H1 (cell line): ENCODE measurements around the gene ALDH1A2.

Source experiments
- CREB1 ChIP-seq: IDR thresholded peaks from 2 replicates; pipeline ENCODE4 v1.6.1; 2012; ENCODE audit warnings: inconsistent platforms
- POLR2A ChIP-seq, 2 experiments: IDR thresholded peaks; 1 replicate in 1 of 2; 2 replicates in 1 of 2; pipeline ENCODE4 v1.6.1; 2011; ENCODE audit warnings: low read depth in 2 of 2, low read length in 2 of 2, mild to moderate bottlenecking in 2 of 2; ENCODE audit errors: control extremely low read depth in 1 of 2
- RXRA ChIP-seq: IDR thresholded peaks from 2 replicates; pipeline ENCODE4 v1.6.1; 2011; ENCODE audit warnings: low read depth, mild to moderate bottlenecking, low read length, moderate library complexity; ENCODE audit not compliant: insufficient read depth
- SIN3A ChIP-seq, 2 experiments: IDR thresholded peaks in 1 of 2; conservative IDR thresholded peaks in 1 of 2; 2 replicates each; pipeline ENCODE4 v1.6.1; 2011 to 2012; ENCODE audit warnings: low read length in 2 of 2, improper control_type of control experiment in 1 of 2, low read depth in 1 of 2, mild to moderate bottlenecking in 1 of 2
- TBP ChIP-seq: IDR thresholded peaks from 2 replicates; pipeline ENCODE4 v1.6.1; 2011; ENCODE audit warnings: low read depth, low read length, improper control_type of control experiment
- TF ChIP-seq, protein P1 (sequence below), 3 experiments: IDR thresholded peaks; 1 replicate in 2 of 3; 2 replicates in 1 of 3; pipeline versions ENCODE4 v1.5.1 to v1.6.1; 2011; ENCODE audit warnings: low read length in 3 of 3, mild to moderate bottlenecking in 3 of 3, inconsistent platforms in 2 of 3, low read depth in 1 of 3, moderate library complexity in 1 of 3; ENCODE audit not compliant: insufficient read depth in 1 of 3; ENCODE audit errors: control extremely low read depth in 1 of 3

- no peak for TF ChIP-seq CREB1
- TF ChIP-seq TBP, result no peak
- TF ChIP-seq POLR2A (IDR thresholded peaks at IDR 0.05; ENCODE audit: control extremely low read depth in 1 of 2, low read depth in 2 of 2, low read length in 2 of 2), result no peak
- TF ChIP-seq, protein P1, sequence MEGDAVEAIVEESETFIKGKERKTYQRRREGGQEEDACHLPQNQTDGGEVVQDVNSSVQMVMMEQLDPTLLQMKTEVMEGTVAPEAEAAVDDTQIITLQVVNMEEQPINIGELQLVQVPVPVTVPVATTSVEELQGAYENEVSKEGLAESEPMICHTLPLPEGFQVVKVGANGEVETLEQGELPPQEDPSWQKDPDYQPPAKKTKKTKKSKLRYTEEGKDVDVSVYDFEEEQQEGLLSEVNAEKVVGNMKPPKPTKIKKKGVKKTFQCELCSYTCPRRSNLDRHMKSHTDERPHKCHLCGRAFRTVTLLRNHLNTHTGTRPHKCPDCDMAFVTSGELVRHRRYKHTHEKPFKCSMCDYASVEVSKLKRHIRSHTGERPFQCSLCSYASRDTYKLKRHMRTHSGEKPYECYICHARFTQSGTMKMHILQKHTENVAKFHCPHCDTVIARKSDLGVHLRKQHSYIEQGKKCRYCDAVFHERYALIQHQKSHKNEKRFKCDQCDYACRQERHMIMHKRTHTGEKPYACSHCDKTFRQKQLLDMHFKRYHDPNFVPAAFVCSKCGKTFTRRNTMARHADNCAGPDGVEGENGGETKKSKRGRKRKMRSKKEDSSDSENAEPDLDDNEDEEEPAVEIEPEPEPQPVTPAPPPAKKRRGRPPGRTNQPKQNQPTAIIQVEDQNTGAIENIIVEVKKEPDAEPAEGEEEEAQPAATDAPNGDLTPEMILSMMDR (IDR thresholded peaks at IDR 0.05; ENCODE audit: control extremely low read depth in 1 of 3, insufficient read depth in 1 of 3, low read depth in 1 of 3, low read length in 3 of 3), result no peak
- no peak for TF ChIP-seq RXRA
- no peak for TF ChIP-seq SIN3A (conservative IDR thresholded peaks at IDR 0.05 in 1 of 2, IDR thresholded peaks at IDR 0.05 in 1 of 2; ENCODE audit: low read depth in 1 of 2, low read length in 2 of 2)
Measured at GRCh38 chr15:57917998-57918397, 147.5 kb downstream of the ALDH1A2 start.
